CD4-positive, alpha-beta T cell treated with Interleukin-6 for 4 hours (primary cell): ENCODE measurements around the gene MTTP.

Experiments
- DNase-seq: peaks from one replicate; pipeline ENCODE4 v3.0.0-alpha.2; 2020; ENCODE audit warnings: mixed read lengths

The MTTP gene

GRCh38 chr4:99670409-99671073, 95.9 kb downstream of the MTTP start:
- no peak for DNase-seq
